Measurements from ENCODE around the gene ZFPM1.
A peak's percentile ranks its signal among the peaks of the same experiment; 100 is the strongest.

DNA sequence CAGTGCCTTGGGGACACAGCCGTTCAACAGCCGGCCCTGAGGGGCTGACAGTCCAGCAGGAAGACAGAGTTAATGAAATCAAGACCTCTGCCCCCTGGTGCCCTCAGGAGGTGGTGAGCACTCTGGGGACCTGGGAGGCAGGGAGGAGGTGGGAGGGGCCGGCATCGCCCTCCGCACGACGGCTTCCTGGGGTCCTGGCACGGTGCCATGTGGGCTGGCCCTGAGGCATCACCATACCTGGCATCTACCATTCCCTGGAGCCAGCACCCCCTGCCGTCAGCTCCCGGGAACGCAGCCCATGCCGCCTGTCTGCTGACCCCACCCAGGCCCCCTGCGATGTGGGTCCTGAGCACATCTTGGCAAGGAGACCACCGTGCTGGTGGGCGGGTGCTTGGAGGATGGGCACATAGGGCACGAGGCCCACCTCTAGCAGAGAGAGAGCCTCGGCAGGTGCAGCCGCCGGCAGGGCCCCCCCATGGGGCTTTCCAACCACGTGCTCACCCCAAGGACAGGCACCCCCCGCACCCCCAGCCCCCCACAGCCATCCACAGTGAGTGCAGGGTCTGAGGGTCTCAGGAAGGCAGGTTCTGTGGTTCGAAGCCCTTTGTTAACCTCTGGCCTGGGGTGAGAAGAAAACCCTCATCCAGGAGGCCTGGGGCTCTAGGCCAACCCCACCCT lies 52.5 kb downstream of the ZFPM1 start:
- TF ChIP-seq, protein P1, sequence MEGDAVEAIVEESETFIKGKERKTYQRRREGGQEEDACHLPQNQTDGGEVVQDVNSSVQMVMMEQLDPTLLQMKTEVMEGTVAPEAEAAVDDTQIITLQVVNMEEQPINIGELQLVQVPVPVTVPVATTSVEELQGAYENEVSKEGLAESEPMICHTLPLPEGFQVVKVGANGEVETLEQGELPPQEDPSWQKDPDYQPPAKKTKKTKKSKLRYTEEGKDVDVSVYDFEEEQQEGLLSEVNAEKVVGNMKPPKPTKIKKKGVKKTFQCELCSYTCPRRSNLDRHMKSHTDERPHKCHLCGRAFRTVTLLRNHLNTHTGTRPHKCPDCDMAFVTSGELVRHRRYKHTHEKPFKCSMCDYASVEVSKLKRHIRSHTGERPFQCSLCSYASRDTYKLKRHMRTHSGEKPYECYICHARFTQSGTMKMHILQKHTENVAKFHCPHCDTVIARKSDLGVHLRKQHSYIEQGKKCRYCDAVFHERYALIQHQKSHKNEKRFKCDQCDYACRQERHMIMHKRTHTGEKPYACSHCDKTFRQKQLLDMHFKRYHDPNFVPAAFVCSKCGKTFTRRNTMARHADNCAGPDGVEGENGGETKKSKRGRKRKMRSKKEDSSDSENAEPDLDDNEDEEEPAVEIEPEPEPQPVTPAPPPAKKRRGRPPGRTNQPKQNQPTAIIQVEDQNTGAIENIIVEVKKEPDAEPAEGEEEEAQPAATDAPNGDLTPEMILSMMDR (IDR thresholded peaks at IDR 0.05): peak in 2 of 3 donors; percentile 21 to 44
- no peak for TF ChIP-seq POLR2A (IDR thresholded peaks at IDR 0.05)
